SU-DHL-6 (cell line): ENCODE measurements around the gene GARRE1.
"Not testable (repeated sequence)": the region's sequence is repeated elsewhere in the genome, so short reads cannot be mapped to it uniquely, and the experiment has no call there.

Experiments used
- H2AFZ ChIP-seq: fragments of 200-600 bp; sonication (generic); 2 replicates; pipeline ENCODE4 v1.6.1; 2014; ENCODE audit warnings: low read depth, mild to moderate bottlenecking, moderate library complexity, mixed read lengths, antibody characterized with exemption, low read length; ENCODE audit not compliant: severe bottlenecking
- H3F3A ChIP-seq: fragments of 200-600 bp; shearing (Covaris generic); 2 replicates; pipeline ENCODE4 v1.6.0; 2016; ENCODE audit warnings: antibody characterized with exemption, mild to moderate bottlenecking; ENCODE audit not compliant: insufficient read depth
- H3K27ac ChIP-seq: fragments of 200-600 bp; sonication (generic); 2 replicates; pipeline ENCODE4 v1.5.1; 2016; ENCODE audit warnings: low read depth, mild to moderate bottlenecking, low read length, moderate library complexity, mixed read lengths
- H3K27me3 ChIP-seq: fragments of 200-600 bp; sonication (generic), shearing (Covaris generic); 2 replicates; pipeline ENCODE4 v1.6.0; 2014; ENCODE audit warnings: mild to moderate bottlenecking, low read length
- H3K36me3 ChIP-seq: fragments of 200-600 bp; sonication (generic); 2 replicates; pipeline ENCODE4 v1.6.1; 2014; ENCODE audit warnings: mild to moderate bottlenecking, low read length, mixed read lengths
- H3K4me2 ChIP-seq: fragments of 300-600, 200-600 bp; shearing (Covaris generic), sonication (generic); 2 replicates; pipeline ENCODE4 v1.6.0; 2014; ENCODE audit warnings: low read length, low read depth, mild to moderate bottlenecking; ENCODE audit not compliant: poor library complexity, severe bottlenecking
- H3K4me3 ChIP-seq: fragments of 200-600 bp; sonication (generic); 2 replicates; pipeline ENCODE4 v1.5.1; 2014; ENCODE audit warnings: antibody characterized with exemption, low read length, mild to moderate bottlenecking, mixed read lengths; ENCODE audit not compliant: insufficient read depth, poor library complexity, severe bottlenecking
- H3K79me2 ChIP-seq: fragments of 200-600 bp; sonication (generic); 2 replicates; pipeline ENCODE4 v1.6.1; 2014; ENCODE audit warnings: mild to moderate bottlenecking, low read length, moderate library complexity; ENCODE audit not compliant: insufficient read depth
- H3K9ac ChIP-seq: fragments of 200-600 bp; sonication (generic); 2 replicates; pipeline ENCODE4 v1.7.0; 2014; ENCODE audit warnings: mild to moderate bottlenecking, low read length
- H3K9me2 ChIP-seq: fragments of 200-600 bp; sonication (generic); replicated peaks from 2 replicates; pipeline ENCODE4 v1.6.1; 2014; ENCODE audit warnings: low read length; ENCODE audit not compliant: insufficient read depth
- H3K9me3 ChIP-seq: fragments of 200-600 bp; sonication (generic); 2 replicates; pipeline ENCODE4 v1.6.1; 2014; ENCODE audit warnings: low read length, mixed read lengths; ENCODE audit not compliant: insufficient read depth
- H4K20me1 ChIP-seq: fragments of 200-600 bp; sonication (generic); 2 replicates; pipeline ENCODE4 v1.6.1; 2014; ENCODE audit warnings: low read depth, mild to moderate bottlenecking, antibody characterized with exemption, low read length, moderate library complexity, mixed read lengths
- EZH2phosphoT487 ChIP-seq: fragments of 200-600 bp; sonication (generic), shearing (Covaris generic); conservative IDR thresholded peaks from 2 replicates; pipeline ENCODE4 v1.6.1; 2018; ENCODE audit warnings: mild to moderate bottlenecking, antibody characterized with exemption, low read length, moderate library complexity, mixed read lengths
- TF ChIP-seq, protein P1 (sequence below): fragments of 200-600 bp; sonication (generic); IDR thresholded peaks from one replicate; pipeline ENCODE4 v1.5.1; 2017; ENCODE audit warnings: antibody characterized with exemption, mild to moderate bottlenecking, low read length, moderate library complexity; ENCODE audit not compliant: insufficient read depth, poor library complexity, severe bottlenecking

The GARRE1 gene

GRCh38 chr19:34215006-34215665 lies 39.2 kb upstream of the GARRE1 start:
- Histone ChIP-seq H3K4me3 (no peak overlapping the region), H3K27ac (no peak overlapping the region), H3K27me3 (no peaks in the 10 kb centered on the region), H3K36me3 (peaks cover 54% of the 10 kb centered on the region), H3F3A (peaks cover 47% of the 10 kb centered on the region), H3K9ac (no peak overlapping the region), H4K20me1 (no peaks in the 10 kb centered on the region; the same call in 1 of the 2 replicates), H3K9me2 (no peaks in the 10 kb centered on the region), H3K4me2 (no peak overlapping the region), H2AFZ (no peak overlapping the region), H3K9me3 (no peaks in the 10 kb centered on the region), H3K79me2 (peaks cover 23% of the 10 kb centered on the region)
- TF ChIP-seq, protein P1, sequence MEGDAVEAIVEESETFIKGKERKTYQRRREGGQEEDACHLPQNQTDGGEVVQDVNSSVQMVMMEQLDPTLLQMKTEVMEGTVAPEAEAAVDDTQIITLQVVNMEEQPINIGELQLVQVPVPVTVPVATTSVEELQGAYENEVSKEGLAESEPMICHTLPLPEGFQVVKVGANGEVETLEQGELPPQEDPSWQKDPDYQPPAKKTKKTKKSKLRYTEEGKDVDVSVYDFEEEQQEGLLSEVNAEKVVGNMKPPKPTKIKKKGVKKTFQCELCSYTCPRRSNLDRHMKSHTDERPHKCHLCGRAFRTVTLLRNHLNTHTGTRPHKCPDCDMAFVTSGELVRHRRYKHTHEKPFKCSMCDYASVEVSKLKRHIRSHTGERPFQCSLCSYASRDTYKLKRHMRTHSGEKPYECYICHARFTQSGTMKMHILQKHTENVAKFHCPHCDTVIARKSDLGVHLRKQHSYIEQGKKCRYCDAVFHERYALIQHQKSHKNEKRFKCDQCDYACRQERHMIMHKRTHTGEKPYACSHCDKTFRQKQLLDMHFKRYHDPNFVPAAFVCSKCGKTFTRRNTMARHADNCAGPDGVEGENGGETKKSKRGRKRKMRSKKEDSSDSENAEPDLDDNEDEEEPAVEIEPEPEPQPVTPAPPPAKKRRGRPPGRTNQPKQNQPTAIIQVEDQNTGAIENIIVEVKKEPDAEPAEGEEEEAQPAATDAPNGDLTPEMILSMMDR: no peak
- TF ChIP-seq EZH2phosphoT487: no peak

- peaks cover 54% of the 10 kb centered on the region for H3K36me3 ChIP-seq
- no peaks in the 10 kb centered on the region for H3K9me2 ChIP-seq
- H3K4me2 ChIP-seq: no peak overlapping the region
- no peak overlapping the region for H2AFZ ChIP-seq
- TF ChIP-seq EZH2phosphoT487: no peak
- TF ChIP-seq, protein P1: no peak
- H3F3A ChIP-seq: peaks cover 50% of the 10 kb centered on the region
- H3K79me2 ChIP-seq: peaks cover 22% of the 10 kb centered on the region
- H3K27ac ChIP-seq: no peak overlapping the region
- no peaks in the 10 kb centered on the region; the same call in 1 of the 2 replicates for H4K20me1 ChIP-seq
- H3K9ac ChIP-seq: no peak overlapping the region
- no peaks in the 10 kb centered on the region for H3K9me3 ChIP-seq
- no peak overlapping the region for H3K4me3 ChIP-seq
- H3K27me3 ChIP-seq: no peaks in the 10 kb centered on the region
Observed at GRCh38 chr19:34215666-34216038, 38.7 kb upstream of the GARRE1 start.

- H4K20me1 ChIP-seq: not testable (repeated sequence)
- peak overlapping the region; percentile 8 for H3K4me2 ChIP-seq
- peaks cover 27% of the 10 kb centered on the region for H3K79me2 ChIP-seq
Observed at GRCh38 chr19:34216745-34217219, 37.6 kb upstream of the GARRE1 start.

GRCh38 chr19:34217952-34218817 lies 36.2 kb upstream of the GARRE1 start:
- peak overlapping the region; percentile 40 for H3K4me2 ChIP-seq
- H3K27ac ChIP-seq: peak overlapping the region; percentile 56
- no peak overlapping the region for H2AFZ ChIP-seq
- H4K20me1 ChIP-seq: no peaks in the 10 kb centered on the region; the same call in 1 of the 2 replicates
- no peak overlapping the region for H3K4me3 ChIP-seq
- H3K36me3 ChIP-seq: peaks cover 56% of the 10 kb centered on the region
- TF ChIP-seq, protein P1: no peak
- no peak for TF ChIP-seq EZH2phosphoT487
- H3K9me3 ChIP-seq: no peaks in the 10 kb centered on the region
- no peaks in the 10 kb centered on the region for H3K27me3 ChIP-seq
- no peaks in the 10 kb centered on the region for H3K9me2 ChIP-seq
- peaks cover 31% of the 10 kb centered on the region for H3K79me2 ChIP-seq
- peaks cover 37% of the 10 kb centered on the region; the same call in 1 of the 2 replicates for H3F3A ChIP-seq
- 0 out of 2 replicates have a peak overlapping the region, but pooled peaks have one; percentile 12 for H3K9ac ChIP-seq

More at GRCh38 chr19:34216745-34217219, 37.6 kb upstream of the GARRE1 start:
- not testable (repeated sequence) for H3K9me2 ChIP-seq, H3K9me3 ChIP-seq, H3K27me3 ChIP-seq, H2AFZ ChIP-seq, H3K9ac ChIP-seq, H3K4me3 ChIP-seq
- Histone ChIP-seq H3K27ac (peak overlapping the region; percentile 26; the same call in 1 of the 2 replicates), H3K36me3 (peaks cover 57% of the 10 kb centered on the region), H3F3A (peaks cover 51% of the 10 kb centered on the region)
